ENCODE results near the gene KCTD21.

KCTD21 gene

DNA sequence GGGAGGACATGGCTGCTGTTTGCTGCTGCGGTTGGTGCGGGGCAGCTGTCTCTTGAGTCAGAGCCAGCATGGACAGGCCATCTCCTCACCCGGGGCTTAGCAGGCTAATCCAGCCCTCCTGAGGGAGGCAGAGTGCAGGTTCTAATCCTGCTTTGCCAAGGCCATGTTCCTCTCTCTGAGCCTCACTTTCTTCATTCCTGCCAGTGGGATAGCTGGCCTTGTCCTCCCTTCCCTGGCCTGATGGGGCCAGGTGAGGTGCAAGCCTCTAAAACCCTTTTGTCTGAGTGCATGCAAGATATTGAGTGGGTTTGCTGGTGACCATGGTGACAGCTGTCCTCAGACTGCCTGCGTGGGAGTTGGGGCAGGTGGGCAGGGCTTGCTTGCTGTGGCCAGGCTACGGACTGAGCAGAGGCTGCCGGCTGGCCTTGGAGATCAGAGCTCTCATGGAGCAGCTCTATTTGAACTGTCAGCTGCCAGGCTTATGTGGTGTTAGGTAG, 3.8 kb upstream of the KCTD21 start:
- no peak overlapping the region for H3K9ac ChIP-seq (ENCODE audit: low read depth in 1 of 2, low read length in 2 of 2)
- H3K9me3 ChIP-seq (ENCODE audit: control insufficient read depth in 1 of 2, low read length in 2 of 2) = no peaks in the 10 kb centered on the region
- no peaks in the 10 kb centered on the region for H3K27me3 ChIP-seq (ENCODE audit: control insufficient read depth in 1 of 2, insufficient read depth in 2 of 2, low read length in 2 of 2)
- H3K36me3 ChIP-seq (ENCODE audit: control insufficient read depth in 1 of 2, insufficient read depth in 2 of 2, low read length in 2 of 2) = no peaks in the 10 kb centered on the region
- peaks cover 25 to 42% of the 10 kb centered on the region in 2 donors for H3K4me1 ChIP-seq (ENCODE audit: control insufficient read depth in 1 of 2, insufficient read depth in 2 of 2, low read length in 2 of 2)
- no peak overlapping the region for H3K27ac ChIP-seq (ENCODE audit: low read depth, low read length)
- no peak overlapping the region for H3K4me3 ChIP-seq (ENCODE audit: low read depth in 1 of 2, low read length in 2 of 2)

DNA sequence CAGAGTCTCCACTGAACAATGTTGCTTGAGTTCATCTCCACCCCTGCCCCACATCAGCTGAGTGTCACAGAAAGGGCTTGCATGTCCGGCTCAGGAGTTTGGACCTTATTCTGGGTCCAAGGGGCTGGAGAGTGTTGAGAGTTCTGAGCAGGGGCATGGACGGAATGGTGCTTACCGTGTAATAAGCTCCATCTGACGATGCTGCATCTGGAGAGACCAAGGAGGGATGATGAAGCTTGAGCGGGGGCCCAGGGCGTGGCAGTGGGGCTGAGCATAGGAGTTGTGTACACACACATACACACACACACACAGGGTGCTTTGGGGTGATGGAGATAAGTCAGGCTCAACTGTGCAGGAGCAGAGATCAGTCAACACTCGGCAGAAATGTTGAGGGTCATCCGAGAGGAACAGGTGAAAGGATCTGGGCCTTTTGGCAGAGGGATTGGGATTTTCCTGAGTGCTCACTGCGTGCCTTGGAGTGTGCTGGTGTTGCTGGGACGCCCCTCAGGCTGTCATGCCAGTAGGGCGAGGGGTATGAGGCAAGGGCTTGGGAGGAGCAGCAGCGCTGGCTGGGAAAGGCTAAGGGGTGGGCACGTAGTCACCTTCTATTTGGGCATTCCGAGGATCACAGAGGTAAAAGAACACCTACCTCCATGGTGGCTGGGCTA, 2.6 kb upstream of the KCTD21 start:
- no peak overlapping the region for H3K9ac ChIP-seq (ENCODE audit: low read depth in 1 of 2, low read length in 2 of 2)
- no peak overlapping the region for H3K4me3 ChIP-seq (ENCODE audit: low read depth in 1 of 2, low read length in 2 of 2)
- H3K36me3 ChIP-seq (ENCODE audit: control insufficient read depth in 1 of 2, insufficient read depth in 2 of 2, low read length in 2 of 2) = no peaks in the 10 kb centered on the region
- no peak overlapping the region for H3K27ac ChIP-seq (ENCODE audit: low read depth, low read length)
- H3K4me1 ChIP-seq (ENCODE audit: control insufficient read depth in 1 of 2, insufficient read depth in 2 of 2, low read length in 2 of 2) = peaks cover 27 to 45% of the 10 kb centered on the region in 2 donors
- no peaks in the 10 kb centered on the region for H3K9me3 ChIP-seq (ENCODE audit: control insufficient read depth in 1 of 2, low read length in 2 of 2)
- H3K27me3 ChIP-seq (ENCODE audit: control insufficient read depth in 1 of 2, insufficient read depth in 2 of 2, low read length in 2 of 2) = no peaks in the 10 kb centered on the region

DNA sequence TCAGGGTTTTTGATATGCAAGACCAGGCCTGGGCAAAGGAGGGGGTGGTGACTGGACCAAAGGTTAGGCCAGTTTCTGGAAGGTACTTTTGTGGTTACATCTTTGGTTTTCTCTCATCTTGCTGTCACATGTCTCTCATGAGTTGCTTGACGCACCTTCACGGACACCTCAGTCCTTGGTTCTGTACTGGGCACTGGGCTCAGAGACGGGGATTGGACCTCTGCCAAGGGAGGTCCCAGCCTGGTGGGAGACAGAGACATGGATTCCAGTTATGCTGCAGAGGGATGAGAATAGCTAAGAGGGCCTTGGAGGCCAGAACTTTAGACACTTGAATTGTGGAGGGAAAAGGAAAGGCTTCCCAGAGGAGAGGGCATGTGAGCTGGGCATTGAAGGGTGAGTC, 1.9 kb upstream of the KCTD21 start:
- Histone ChIP-seq H3K27ac (ENCODE audit: low read depth, low read length) (no peak overlapping the region), H3K9me3 (ENCODE audit: control insufficient read depth in 1 of 2, low read length in 2 of 2) (no peaks in the 10 kb centered on the region), H3K27me3 (ENCODE audit: control insufficient read depth in 1 of 2, insufficient read depth in 2 of 2, low read length in 2 of 2) (no peaks in the 10 kb centered on the region), H3K36me3 (ENCODE audit: control insufficient read depth in 1 of 2, insufficient read depth in 2 of 2, low read length in 2 of 2) (no peaks in the 10 kb centered on the region), H3K9ac (ENCODE audit: low read depth in 1 of 2, low read length in 2 of 2) (no peak overlapping the region), H3K4me3 (ENCODE audit: low read depth in 1 of 2, low read length in 2 of 2) (no peak overlapping the region), H3K4me1 (ENCODE audit: control insufficient read depth in 1 of 2, insufficient read depth in 2 of 2, low read length in 2 of 2) (peaks cover 27 to 45% of the 10 kb centered on the region in 2 donors)

DNA sequence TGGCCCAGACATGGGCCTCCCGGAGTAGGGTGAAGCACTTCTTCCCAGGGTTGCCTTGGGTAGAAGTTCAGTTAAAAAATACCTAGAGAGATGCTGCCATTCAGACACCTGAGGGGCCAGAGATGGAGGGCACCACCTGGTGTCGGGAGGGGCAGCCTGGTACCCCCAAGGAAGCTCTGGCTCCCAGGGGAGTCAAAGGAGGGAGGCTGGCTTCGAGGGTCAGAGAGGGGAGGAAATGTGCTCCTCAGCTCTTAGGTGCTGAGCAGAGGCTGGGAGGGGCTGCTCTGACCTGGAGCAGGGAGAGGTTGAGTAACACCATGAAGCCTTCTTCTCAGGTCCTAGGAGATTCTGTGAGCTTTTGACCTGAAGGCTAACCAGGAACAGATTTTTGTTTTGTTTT, 1.4 kb upstream of the KCTD21 start:
- Histone ChIP-seq H3K27me3 (ENCODE audit: control insufficient read depth in 1 of 2, insufficient read depth in 2 of 2, low read length in 2 of 2) (no peaks in the 10 kb centered on the region), H3K9ac (ENCODE audit: low read depth in 1 of 2, low read length in 2 of 2) (peak overlapping the region; percentile 56 to 75), H3K27ac (ENCODE audit: low read depth, low read length) (no peak overlapping the region), H3K9me3 (ENCODE audit: control insufficient read depth in 1 of 2, low read length in 2 of 2) (no peaks in the 10 kb centered on the region), H3K36me3 (ENCODE audit: control insufficient read depth in 1 of 2, insufficient read depth in 2 of 2, low read length in 2 of 2) (no peaks in the 10 kb centered on the region), H3K4me1 (ENCODE audit: control insufficient read depth in 1 of 2, insufficient read depth in 2 of 2, low read length in 2 of 2) (peaks cover 24 to 41% of the 10 kb centered on the region in 2 donors), H3K4me3 (ENCODE audit: low read depth in 1 of 2, low read length in 2 of 2) (peak overlapping the region; percentile 13 to 85)

DNA sequence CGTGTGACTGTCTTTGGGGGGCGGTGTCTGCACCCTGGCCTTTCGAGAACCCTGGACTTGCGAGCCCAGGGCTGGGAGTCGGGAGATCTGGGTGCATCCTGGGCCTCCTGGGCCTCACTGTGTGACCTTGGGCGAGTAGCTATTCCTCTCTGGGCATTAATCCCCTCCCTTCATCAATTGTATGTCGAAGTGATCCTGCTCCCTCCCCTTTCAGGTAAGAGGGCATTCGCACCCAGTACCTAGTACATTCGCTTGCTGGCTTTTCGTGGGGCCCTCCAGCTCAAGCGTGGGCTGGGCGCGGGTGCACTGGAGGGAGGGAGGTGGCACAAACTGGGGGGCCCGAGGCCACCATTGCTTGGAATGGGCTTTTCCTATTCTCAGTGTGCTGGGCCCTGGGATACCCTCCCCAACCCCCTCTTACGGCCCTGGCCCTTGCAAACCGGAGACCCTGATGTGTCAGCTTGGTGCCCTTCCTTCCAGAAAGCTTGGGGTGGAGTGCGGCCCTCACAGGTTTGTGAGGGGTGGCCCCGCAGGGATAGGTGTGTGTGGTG, 823 bp upstream of the KCTD21 start:
- Histone ChIP-seq H3K27me3 (ENCODE audit: control insufficient read depth in 1 of 2, insufficient read depth in 2 of 2, low read length in 2 of 2) (no peaks in the 10 kb centered on the region), H3K9me3 (ENCODE audit: control insufficient read depth in 1 of 2, low read length in 2 of 2) (no peaks in the 10 kb centered on the region), H3K36me3 (ENCODE audit: control insufficient read depth in 1 of 2, insufficient read depth in 2 of 2, low read length in 2 of 2) (no peaks in the 10 kb centered on the region), H3K9ac (ENCODE audit: low read depth in 1 of 2, low read length in 2 of 2) (peak overlapping the region; percentile 56 to 75), H3K27ac (ENCODE audit: low read depth, low read length) (no peak overlapping the region), H3K4me3 (ENCODE audit: low read depth in 1 of 2, low read length in 2 of 2) (peak overlapping the region; percentile 85 to 86), H3K4me1 (ENCODE audit: control insufficient read depth in 1 of 2, insufficient read depth in 2 of 2, low read length in 2 of 2) (peaks cover 18 to 35% of the 10 kb centered on the region in 2 donors)

DNA sequence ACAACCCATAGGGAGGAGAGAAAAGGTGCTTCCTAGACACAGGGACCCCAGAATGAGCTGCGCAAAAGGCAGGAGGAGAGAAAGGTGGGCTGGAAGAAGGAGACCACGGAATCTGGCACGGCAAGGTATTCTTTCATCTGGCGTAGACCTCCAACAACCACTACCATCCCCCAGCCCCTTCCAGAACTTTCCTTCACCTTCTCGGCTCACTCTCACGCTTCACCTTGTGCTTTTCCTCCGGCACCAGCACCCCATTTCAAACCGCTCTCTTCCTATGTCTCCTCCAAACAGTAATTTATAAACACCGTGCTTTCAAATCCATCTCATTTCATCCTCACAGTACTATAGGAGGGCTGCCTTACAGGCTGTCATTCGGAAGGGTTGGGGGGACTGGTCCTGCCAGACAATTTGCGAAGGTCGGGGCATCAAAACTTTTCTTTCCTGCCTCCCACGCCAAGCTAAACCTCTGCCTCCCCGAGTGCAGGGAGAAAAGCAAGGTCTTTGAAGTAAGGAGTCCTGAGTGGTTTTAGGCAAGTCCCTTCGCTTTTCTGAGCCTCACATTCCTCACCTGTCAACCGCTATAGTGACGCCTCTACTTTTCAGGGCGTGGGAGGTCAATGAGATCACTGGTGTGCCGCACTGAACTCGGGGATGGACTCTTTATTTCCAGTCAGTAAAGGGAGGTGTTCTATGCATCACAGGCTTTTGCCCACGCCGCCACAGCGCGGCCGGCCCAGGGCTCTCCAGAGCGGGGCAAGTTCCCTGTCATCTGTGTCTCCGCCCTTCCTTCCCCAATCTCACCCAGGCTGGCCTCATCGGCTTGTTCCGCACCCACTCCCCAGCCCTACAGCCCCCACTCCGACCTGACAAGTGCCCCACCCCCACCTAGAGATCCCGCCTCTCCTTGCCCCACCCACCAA, 800 bp downstream of the KCTD21 start:
- peaks cover 11 to 33% of the 10 kb centered on the region in 2 donors for H3K4me1 ChIP-seq (ENCODE audit: control insufficient read depth in 1 of 2, insufficient read depth in 2 of 2, low read length in 2 of 2)
- H3K36me3 ChIP-seq (ENCODE audit: control insufficient read depth in 1 of 2, insufficient read depth in 2 of 2, low read length in 2 of 2) = no peaks in the 10 kb centered on the region
- H3K27ac ChIP-seq (ENCODE audit: low read depth, low read length) = peak overlapping the region; percentile 73
- no peaks in the 10 kb centered on the region for H3K9me3 ChIP-seq (ENCODE audit: control insufficient read depth in 1 of 2, low read length in 2 of 2)
- peak overlapping the region; percentile 56 to 75 for H3K9ac ChIP-seq (ENCODE audit: low read depth in 1 of 2, low read length in 2 of 2)
- H3K27me3 ChIP-seq (ENCODE audit: control insufficient read depth in 1 of 2, insufficient read depth in 2 of 2, low read length in 2 of 2) = no peaks in the 10 kb centered on the region
- H3K4me3 ChIP-seq (ENCODE audit: low read depth in 1 of 2, low read length in 2 of 2) = peak overlapping the region; percentile 85 to 86

DNA sequence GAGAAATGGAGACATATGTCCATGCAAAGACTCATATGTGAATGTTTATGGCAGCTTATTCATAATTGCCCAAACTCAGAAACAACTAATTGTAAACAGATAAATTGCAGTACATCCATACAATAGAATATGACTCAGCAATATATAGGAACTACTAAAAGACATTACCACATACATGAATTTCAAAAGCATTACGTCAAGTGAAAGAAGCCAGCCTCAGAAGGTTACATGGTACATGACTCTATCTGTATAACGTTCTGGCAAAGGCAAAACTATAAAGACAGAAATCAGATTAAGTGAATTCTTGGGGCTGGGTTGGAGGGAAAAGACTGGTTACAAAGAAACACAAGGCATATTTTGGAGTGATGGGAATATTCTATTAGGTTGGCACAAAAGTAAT, 7.2 kb downstream of the KCTD21 start:
- H3K27ac ChIP-seq (ENCODE audit: low read depth, low read length) = no peak overlapping the region
- H3K4me3 ChIP-seq (ENCODE audit: low read depth in 1 of 2, low read length in 2 of 2) = no peak overlapping the region
- peaks cover 0 to under 1% of the 10 kb centered on the region in 2 donors for H3K36me3 ChIP-seq (ENCODE audit: control insufficient read depth in 1 of 2, insufficient read depth in 2 of 2, low read length in 2 of 2)
- no peaks in the 10 kb centered on the region for H3K27me3 ChIP-seq (ENCODE audit: control insufficient read depth in 1 of 2, insufficient read depth in 2 of 2, low read length in 2 of 2)
- no peaks in the 10 kb centered on the region for H3K9me3 ChIP-seq (ENCODE audit: control insufficient read depth in 1 of 2, low read length in 2 of 2)
- H3K9ac ChIP-seq (ENCODE audit: low read depth in 1 of 2, low read length in 2 of 2) = no peak overlapping the region
- H3K4me1 ChIP-seq (ENCODE audit: control insufficient read depth in 1 of 2, insufficient read depth in 2 of 2, low read length in 2 of 2) = no peaks in the 10 kb centered on the region

DNA sequence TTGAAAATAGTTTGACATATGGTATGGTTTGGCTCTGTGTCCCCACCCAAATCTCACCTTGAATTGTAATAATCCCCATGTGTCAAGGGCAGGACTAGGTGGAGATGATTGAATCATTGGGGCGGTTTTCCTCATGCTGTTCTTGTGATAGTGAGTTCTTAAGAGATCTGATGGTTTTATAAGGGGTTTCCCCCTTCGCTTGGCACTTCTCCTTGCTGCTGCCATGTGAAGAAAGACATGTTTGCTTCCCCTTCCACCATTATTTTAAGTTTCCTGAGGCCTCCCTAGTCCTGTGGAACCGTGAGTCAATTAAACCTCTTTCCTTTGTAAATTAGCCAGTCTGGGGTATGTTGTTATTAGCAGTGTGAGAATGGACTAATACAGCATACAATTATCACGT, 7.7 kb downstream of the KCTD21 start:
- no peaks in the 10 kb centered on the region for H3K9me3 ChIP-seq (ENCODE audit: control insufficient read depth in 1 of 2, low read length in 2 of 2)
- no peak overlapping the region for H3K27ac ChIP-seq (ENCODE audit: low read depth, low read length)

DNA sequence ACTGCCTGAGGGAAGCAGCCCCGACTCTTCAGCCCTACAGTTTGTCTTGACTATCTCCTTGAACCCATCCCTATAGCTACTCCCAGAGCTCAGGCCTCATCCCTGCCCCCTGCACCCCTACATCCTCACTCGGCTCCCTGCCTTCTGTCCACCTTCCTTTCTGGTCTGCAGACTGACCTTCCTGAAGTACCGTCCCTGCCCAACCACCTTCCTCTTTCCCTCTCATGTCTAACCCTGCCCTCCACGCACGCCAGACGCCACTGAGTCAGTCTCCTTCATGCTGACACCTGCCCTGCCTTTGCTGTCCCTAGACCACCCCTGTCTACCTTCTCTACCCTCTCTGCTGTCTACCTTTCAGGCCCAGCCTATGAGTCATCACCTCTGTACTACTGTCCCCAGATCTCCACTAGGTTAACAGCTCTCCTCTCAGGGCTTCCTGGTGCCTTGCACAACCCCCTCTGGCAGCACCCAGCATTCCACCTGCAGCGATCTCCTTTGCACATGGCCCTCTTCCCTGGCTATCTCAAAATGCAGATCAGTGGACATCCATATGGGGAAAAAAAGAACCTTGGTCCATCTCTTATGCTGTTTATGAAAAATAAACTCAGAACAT, 8.9 kb downstream of the KCTD21 start:
- Histone ChIP-seq H3K4me3 (ENCODE audit: low read depth in 1 of 2, low read length in 2 of 2) (no peak overlapping the region), H3K9ac (ENCODE audit: low read depth in 1 of 2, low read length in 2 of 2) (no peak overlapping the region), H3K27me3 (ENCODE audit: control insufficient read depth in 1 of 2, insufficient read depth in 2 of 2, low read length in 2 of 2) (no peaks in the 10 kb centered on the region), H3K4me1 (ENCODE audit: control insufficient read depth in 1 of 2, insufficient read depth in 2 of 2, low read length in 2 of 2) (no peaks in the 10 kb centered on the region), H3K36me3 (ENCODE audit: control insufficient read depth in 1 of 2, insufficient read depth in 2 of 2, low read length in 2 of 2) (peaks cover 0 to 2% of the 10 kb centered on the region in 2 donors), H3K27ac (ENCODE audit: low read depth, low read length) (no peak overlapping the region), H3K9me3 (ENCODE audit: control insufficient read depth in 1 of 2, low read length in 2 of 2) (no peaks in the 10 kb centered on the region)

More for the DNA sequence above, 7.7 kb downstream of the KCTD21 start:
- Histone ChIP-seq H3K9ac (ENCODE audit: low read depth in 1 of 2, low read length in 2 of 2) (no peak overlapping the region), H3K4me1 (ENCODE audit: control insufficient read depth in 1 of 2, insufficient read depth in 2 of 2, low read length in 2 of 2) (no peaks in the 10 kb centered on the region), H3K4me3 (ENCODE audit: low read depth in 1 of 2, low read length in 2 of 2) (no peak overlapping the region), H3K27me3 (ENCODE audit: control insufficient read depth in 1 of 2, insufficient read depth in 2 of 2, low read length in 2 of 2) (no peaks in the 10 kb centered on the region), H3K36me3 (ENCODE audit: control insufficient read depth in 1 of 2, insufficient read depth in 2 of 2, low read length in 2 of 2) (peaks cover 0 to 2% of the 10 kb centered on the region in 2 donors)
